Esophagus squamous epithelium (tissue), 5 donors: ENCODE results near the gene KCNJ18. TPM values are rescaled to one million over a fixed set of nuclear protein-coding genes. Genes with fewer than 3 reads are reported as not detected.
"Not testable (repeated sequence)": the region's sequence is repeated elsewhere in the genome, so short reads cannot be mapped to it uniquely, and the experiment has no call there.

ENCODE experiments used
- DNase-seq: peaks from one replicate; lab custom pipeline; 2025; lab: John Stamatoyannopoulos, UW
- H3K27ac ChIP-seq, 4 donors: fragments of 200-600 bp; sonication (generic); one replicate each; pipeline ENCODE4 v1.5.1; 2016 to 2019; ENCODE audit warnings: mild to moderate bottlenecking in 1 of 4
- H3K27me3 ChIP-seq, 4 donors: fragments of 200-600 bp; sonication (generic); 1 replicate in 3 of 4; 2 replicates in 1 of 4; pipeline versions ENCODE4 v1.5.1 to v1.6.0; 2017 to 2021; ENCODE audit warnings: antibody characterized with exemption in 1 of 4
- H3K36me3 ChIP-seq, 3 donors: fragments of 200-600 bp; sonication (generic); one replicate each; pipeline ENCODE4 v1.5.1; 2016 to 2019
- H3K4me1 ChIP-seq, 3 donors: fragments of 200-600 bp; sonication (generic); one replicate each; pipeline ENCODE4 v1.5.1; 2017 to 2019
- H3K4me3 ChIP-seq, 4 donors: fragments of 200-600 bp; sonication (generic); 1 replicate in 3 of 4; 2 replicates in 1 of 4; pipeline ENCODE4 v1.5.1; 2016 to 2019; ENCODE audit warnings: mild to moderate bottlenecking in 2 of 4, moderate library complexity in 1 of 4
- H3K9me3 ChIP-seq, 3 donors: fragments of 200-600 bp; sonication (generic); one replicate each; pipeline ENCODE4 v1.5.1; 2016 to 2019
- CTCF ChIP-seq, 6 experiments: fragments of 450-650 bp in 4 of 6; fragments of 200-600 bp in 2 of 6; sonication (generic) in 2 of 6; IDR thresholded peaks; one replicate each; pipeline ENCODE4 v1.5.1; 2016 to 2019; ENCODE audit warnings: antibody characterized with exemption in 6 of 6, mild to moderate bottlenecking in 4 of 6, moderate library complexity in 4 of 6
- POLR2A ChIP-seq, 4 donors: fragments of 450-650 bp; IDR thresholded peaks; one replicate each; pipeline ENCODE4 v1.6.1; 2017; ENCODE audit warnings: antibody characterized with exemption in 4 of 4, mild to moderate bottlenecking in 4 of 4, moderate library complexity in 3 of 4
- WGBS, 2 donors: methylation state at CpG; one replicate each; pipeline ENCODE4 v1.1.5; 2018; 5-methylcytosine and 5-hydroxymethylcytosine counted together
- intact Hi-C: fragments of 100-400 bp; cut with DNase I; formaldehyde crosslinking; loops from one replicate; pipeline ENCODE4 v1.15.0; 2022
- total RNA-seq, 4 donors: library from RNA; depleted of rRNA; stranded (reverse); fragments of >200 nt; gene quantifications; one replicate each; pipeline ENCODE4 v1.1.0, GENCODE V29; 2016
- donor health status: DM: yes; HTN: yes; CAD: no.

KCNJ18 gene
- total RNA-seq, 4 donors from 2014 or later: 0.49 TPM; not detected in 3

- H3K4me1 ChIP-seq, intact Hi-C loops, H3K4me3 ChIP-seq, H3K27ac ChIP-seq, H3K36me3 ChIP-seq, H3K9me3 ChIP-seq, H3K27me3 ChIP-seq, DNase-seq: not testable (repeated sequence)
- WGBS, 2 donors: 53 to 67% methylated on average over 4 of the region's 15 CpGs
These were observed 16.6 kb downstream of the KCNJ18 start for GRCh38 chr17:21708612-21709535.

DNA sequence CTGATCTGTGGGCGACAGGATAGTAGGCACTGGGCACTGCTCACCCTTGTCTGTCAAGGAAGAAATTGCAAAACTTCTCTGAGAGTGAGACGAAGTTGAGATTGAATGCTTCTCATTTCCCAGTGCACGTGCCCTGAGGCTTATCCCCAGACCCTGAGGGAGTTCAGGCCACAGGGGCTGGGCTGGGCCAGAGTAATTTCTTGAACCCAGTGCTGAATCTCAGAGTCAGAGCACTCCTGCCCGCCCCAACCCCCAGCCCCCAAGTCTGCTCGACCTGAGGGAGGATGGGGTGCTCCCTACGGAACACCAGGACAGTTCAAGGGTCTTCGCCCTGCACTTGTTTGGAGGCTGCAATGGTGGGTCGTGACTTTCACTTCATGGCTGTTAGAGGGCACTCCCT, 17.7 kb downstream of the KCNJ18 start:
- WGBS, 2 donors: no CpG with 5 or more reads among the region's 8 CpGs
- H3K9me3 ChIP-seq, H3K4me3 ChIP-seq, intact Hi-C loops, H3K36me3 ChIP-seq, H3K27me3 ChIP-seq, H3K27ac ChIP-seq, H3K4me1 ChIP-seq, DNase-seq: not testable (repeated sequence)

DNA sequence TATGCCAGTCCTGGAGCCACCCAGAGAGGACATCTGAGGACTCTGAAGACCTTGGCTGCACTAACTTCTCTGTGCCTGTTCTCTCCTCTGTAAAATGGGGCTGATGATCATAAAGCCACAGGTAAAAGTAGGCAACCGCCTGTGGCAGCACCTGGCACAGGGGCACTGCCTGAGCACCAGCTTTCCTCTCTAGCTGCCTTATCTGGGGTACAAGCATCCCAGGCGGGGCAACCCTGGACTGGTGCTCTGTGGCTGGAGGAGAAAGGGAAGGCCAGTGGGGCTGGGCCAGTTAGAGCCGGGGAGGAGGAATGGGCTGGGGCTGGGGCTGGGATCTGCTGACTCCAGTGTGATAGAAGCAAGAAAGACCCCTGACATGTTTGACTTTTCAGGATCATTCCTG, 18.2 kb downstream of the KCNJ18 start:
- not testable (repeated sequence) for H3K4me1 ChIP-seq

GRCh38 chr17:21711182-21711581, 18.9 kb downstream of the KCNJ18 start:
- Histone ChIP-seq H3K27me3 (no peaks in the 10 kb centered on the region), H3K4me3 (no peak overlapping the region), H3K36me3 (no peaks in the 10 kb centered on the region), H3K27ac (no peak overlapping the region), H3K9me3 (no peaks in the 10 kb centered on the region), H3K4me1 (no peaks in the 10 kb centered on the region)
- no peak for DNase-seq
- no peak for TF ChIP-seq CTCF (IDR thresholded peaks at IDR 0.05)
- no peak for TF ChIP-seq POLR2A (IDR thresholded peaks at IDR 0.05)
- 77 to 79% methylated on average over 12 of the region's 12 CpGs for WGBS, 2 donors
- intact Hi-C loops: no loop called here

More for the DNA sequence above, 18.2 kb downstream of the KCNJ18 start:
- H3K9me3 ChIP-seq, H3K36me3 ChIP-seq, intact Hi-C loops, H3K27me3 ChIP-seq, H3K4me3 ChIP-seq, H3K27ac ChIP-seq, DNase-seq: not testable (repeated sequence)
- 83% methylated on average over 2 of the region's 3 CpGs; no CpG with 5 or more reads in 1 of the 2 donors for WGBS, 2 donors

- intact Hi-C loops, H3K4me1 ChIP-seq, H3K4me3 ChIP-seq, DNase-seq, H3K27me3 ChIP-seq, H3K36me3 ChIP-seq, H3K9me3 ChIP-seq, H3K27ac ChIP-seq: not testable (repeated sequence)
- 54 to 65% methylated on average over 7 of the region's 8 CpGs for WGBS, 2 donors
These were observed 20.7 kb downstream of the KCNJ18 start for GRCh38 chr17:21713020-21713419.

GRCh38 chr17:21713631-21714030, 21.3 kb downstream of the KCNJ18 start:
- WGBS, 2 donors: no CpG with 5 or more reads among the region's 3 CpGs
- H3K27ac ChIP-seq, H3K36me3 ChIP-seq, H3K4me1 ChIP-seq, H3K4me3 ChIP-seq, DNase-seq, H3K27me3 ChIP-seq, intact Hi-C loops, H3K9me3 ChIP-seq: not testable (repeated sequence)

- H3K4me1 ChIP-seq, DNase-seq, intact Hi-C loops, H3K36me3 ChIP-seq, H3K27me3 ChIP-seq, H3K27ac ChIP-seq, H3K9me3 ChIP-seq, H3K4me3 ChIP-seq: not testable (repeated sequence)
- WGBS, 2 donors: 44 to 45% methylated on average over 3 of the region's 3 CpGs
These were observed 22.4 kb downstream of the KCNJ18 start for GRCh38 chr17:21714676-21715075.

- WGBS, 2 donors: 23 to 25% methylated on average over 1 to 2 of the region's 3 CpGs
- H3K9me3 ChIP-seq, intact Hi-C loops, DNase-seq, H3K27me3 ChIP-seq, H3K4me1 ChIP-seq, H3K4me3 ChIP-seq, H3K36me3 ChIP-seq, H3K27ac ChIP-seq: not testable (repeated sequence)
These were observed 23.6 kb downstream of the KCNJ18 start for GRCh38 chr17:21715877-21716276.

DNA sequence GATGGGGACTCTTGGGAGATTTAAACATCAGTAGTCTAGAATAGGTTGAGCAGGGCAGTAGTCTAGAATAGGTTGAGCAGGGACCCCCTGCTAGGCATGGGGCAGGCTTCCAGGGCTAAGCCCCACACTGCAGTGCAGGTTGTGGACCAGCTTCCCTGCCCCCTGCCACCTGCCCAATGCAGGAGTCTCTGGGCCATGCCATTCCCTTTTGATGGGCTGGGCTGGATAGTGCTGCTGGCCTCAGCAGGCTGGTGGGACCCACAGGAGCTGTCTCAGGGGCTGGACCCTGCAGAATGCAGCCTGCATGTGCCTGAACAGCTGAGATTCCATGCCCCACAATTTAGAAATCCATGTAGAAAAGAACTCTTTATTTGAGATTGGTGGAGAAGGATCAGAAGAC, 26.6 kb downstream of the KCNJ18 start:
- DNase-seq, H3K27ac ChIP-seq, intact Hi-C loops, H3K36me3 ChIP-seq, H3K9me3 ChIP-seq, H3K27me3 ChIP-seq, H3K4me1 ChIP-seq, H3K4me3 ChIP-seq: not testable (repeated sequence)

DNA sequence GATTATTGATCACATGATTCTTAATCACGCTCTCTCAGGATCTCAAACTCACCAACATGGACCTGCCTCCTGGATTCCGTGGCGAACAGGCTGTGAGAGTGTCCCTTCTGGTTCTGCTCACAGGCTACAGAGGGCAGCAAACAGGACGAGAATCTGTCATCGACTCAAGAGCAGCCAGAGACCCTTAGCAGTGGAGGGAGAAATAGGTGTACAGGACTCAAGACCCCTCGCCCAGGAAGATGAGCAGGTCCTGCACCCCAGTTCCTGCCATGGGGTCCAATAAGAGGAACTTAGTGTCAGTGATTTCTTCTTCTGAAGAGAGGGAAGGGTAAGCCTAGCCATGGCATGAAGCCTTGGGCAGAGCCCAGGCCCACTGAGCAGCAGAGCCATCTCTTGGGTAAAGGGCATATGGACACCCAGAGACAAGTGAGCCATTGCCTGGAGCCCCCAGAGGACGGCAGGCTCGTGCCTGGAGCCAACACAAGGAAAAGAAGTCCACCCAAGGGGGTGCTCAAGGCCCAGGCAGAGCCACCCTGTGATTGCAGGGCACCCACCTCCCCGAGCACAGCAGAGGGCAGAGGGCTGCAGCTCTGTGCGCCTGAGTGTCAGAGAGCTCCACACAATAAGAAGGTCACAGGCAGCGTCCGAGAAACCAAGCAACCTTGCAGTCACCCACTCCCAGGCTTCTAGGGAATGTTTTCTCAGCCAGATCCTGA, 27.3 kb downstream of the KCNJ18 start:
- DNase-seq, H3K4me1 ChIP-seq, H3K27me3 ChIP-seq, H3K9me3 ChIP-seq, H3K27ac ChIP-seq, H3K4me3 ChIP-seq, H3K36me3 ChIP-seq, intact Hi-C loops: not testable (repeated sequence)
- 57 to 72% methylated on average over 10 to 11 of the region's 12 CpGs for WGBS, 2 donors

GRCh38 chr17:21720566-21720965, 28.2 kb downstream of the KCNJ18 start:
- H3K9me3 ChIP-seq, intact Hi-C loops, DNase-seq, H3K27me3 ChIP-seq, H3K4me3 ChIP-seq, H3K36me3 ChIP-seq, H3K4me1 ChIP-seq, H3K27ac ChIP-seq: not testable (repeated sequence)
- WGBS, 2 donors: 60 to 67% methylated on average over 8 of the region's 8 CpGs

- intact Hi-C loops, H3K4me1 ChIP-seq, H3K27ac ChIP-seq, H3K27me3 ChIP-seq, DNase-seq, H3K36me3 ChIP-seq, H3K9me3 ChIP-seq, H3K4me3 ChIP-seq: not testable (repeated sequence)
- 51 to 67% methylated on average over 4 to 5 of the region's 7 CpGs for WGBS, 2 donors
These were observed 29.9 kb downstream of the KCNJ18 start for GRCh38 chr17:21722268-21722667.
